Liver (tissue), 9 donors: Measurements from ENCODE around the gene ACSBG1. TPM values are rescaled to one million over a fixed set of nuclear protein-coding genes. Genes with fewer than 3 reads are reported as not detected.

Experiments used
- DNase-seq: peaks from one replicate; pipeline ENCODE4 v3.0.0-alpha.2; 2017; ENCODE audit warnings: low spot score
- H3K27ac ChIP-seq, 2 donors: one replicate each; pipeline ENCODE4 v1.7.0; 2013; ENCODE audit warnings: inconsistent platforms in 2 of 2, low read length in 2 of 2, control low read depth in 1 of 2, low read depth in 1 of 2, mild to moderate bottlenecking in 1 of 2
- H3K27me3 ChIP-seq, 4 donors: one replicate each; pipeline versions ENCODE4 v1.6.1 to v1.7.0; 2013; ENCODE audit warnings: low read length in 3 of 4, inconsistent platforms in 1 of 4, mild to moderate bottlenecking in 1 of 4, moderate library complexity in 1 of 4; ENCODE audit not compliant: control insufficient read depth in 4 of 4, insufficient read depth in 4 of 4
- H3K36me3 ChIP-seq, 4 donors: one replicate each; pipeline versions ENCODE4 v1.6.1 to v1.7.0; 2013; ENCODE audit warnings: low read length in 3 of 4, mild to moderate bottlenecking in 3 of 4, low read depth in 1 of 4, moderate library complexity in 1 of 4; ENCODE audit not compliant: control insufficient read depth in 4 of 4, insufficient read depth in 3 of 4
- H3K4me1 ChIP-seq, 4 donors: one replicate each; pipeline versions ENCODE4 v1.6.1 to v1.7.0; 2013; ENCODE audit warnings: low read length in 3 of 4, mild to moderate bottlenecking in 3 of 4, moderate library complexity in 1 of 4; ENCODE audit not compliant: control insufficient read depth in 4 of 4, insufficient read depth in 4 of 4
- H3K4me3 ChIP-seq, 3 donors: one replicate each; pipeline versions ENCODE4 v1.6.1 to v1.7.0; 2013; ENCODE audit warnings: low read length in 3 of 3, control low read depth in 1 of 3, low read depth in 1 of 3, mild to moderate bottlenecking in 1 of 3
- H3K9ac ChIP-seq, 2 donors: one replicate each; pipeline ENCODE4 v1.7.0; 2013; ENCODE audit warnings: low read length in 2 of 2, mild to moderate bottlenecking in 2 of 2, moderate library complexity in 2 of 2, control low read depth in 1 of 2, low read depth in 1 of 2
- H3K9me3 ChIP-seq, 4 donors: one replicate each; pipeline versions ENCODE4 v1.6.1 to v1.7.0; 2013; ENCODE audit warnings: low read length in 3 of 4; ENCODE audit not compliant: control insufficient read depth in 4 of 4
- ATF3 ChIP-seq: IDR thresholded peaks from 2 replicates; pipeline ENCODE4 v1.6.1; 2016; ENCODE audit warnings: antibody characterized with exemption
- CTCF ChIP-seq: fragments of 150-350 bp; IDR thresholded peaks from 2 replicates; pipeline ENCODE4 v1.5.1; 2017; ENCODE audit warnings: improper control_type of control experiment, low read depth, low read length; ENCODE audit not compliant: missing input control
- EGR1 ChIP-seq, 2 donors: IDR thresholded peaks; 2 replicates each; pipeline ENCODE4 v1.6.1; 2016 to 2018; ENCODE audit warnings: antibody characterized with exemption in 2 of 2, low read depth in 2 of 2
- FOXA1 ChIP-seq: IDR thresholded peaks from 2 replicates; pipeline ENCODE4 v1.6.1; 2016; ENCODE audit warnings: antibody characterized with exemption
- FOXA2 ChIP-seq: IDR thresholded peaks from 2 replicates; pipeline ENCODE4 v1.6.1; 2016; ENCODE audit warnings: antibody characterized with exemption
- GABPA ChIP-seq, 2 donors: IDR thresholded peaks in 1 of 2; conservative IDR thresholded peaks in 1 of 2; 2 replicates each; pipeline ENCODE4 v1.6.1; 2016; ENCODE audit warnings: antibody characterized with exemption in 2 of 2, mild to moderate bottlenecking in 1 of 2, moderate library complexity in 1 of 2
- HNF4A ChIP-seq, 2 donors: conservative IDR thresholded peaks; 2 replicates each; pipeline ENCODE4 v1.6.1; 2016; ENCODE audit warnings: antibody characterized with exemption in 2 of 2, mild to moderate bottlenecking in 2 of 2
- HNF4G ChIP-seq: IDR thresholded peaks from 2 replicates; pipeline ENCODE4 v1.6.1; 2016; ENCODE audit warnings: antibody characterized with exemption
- JUND ChIP-seq, 2 donors: IDR thresholded peaks; 2 replicates each; pipeline ENCODE4 v1.6.1; 2016; ENCODE audit warnings: antibody characterized with exemption in 2 of 2
- MAX ChIP-seq: IDR thresholded peaks from 2 replicates; pipeline ENCODE4 v1.6.1; 2016; ENCODE audit warnings: antibody characterized with exemption
- NR2F2 ChIP-seq: IDR thresholded peaks from 2 replicates; pipeline ENCODE4 v1.6.1; 2016; ENCODE audit warnings: antibody characterized with exemption
- RAD21 ChIP-seq, 2 donors: IDR thresholded peaks; 2 replicates each; pipeline ENCODE4 v1.6.1; 2016; ENCODE audit warnings: antibody characterized with exemption in 2 of 2, mild to moderate bottlenecking in 2 of 2
- REST ChIP-seq: IDR thresholded peaks from 2 replicates; pipeline ENCODE4 v1.6.1; 2016; ENCODE audit warnings: antibody characterized with exemption, mild to moderate bottlenecking
- RXRA ChIP-seq, 2 donors: IDR thresholded peaks; 2 replicates each; pipeline ENCODE4 v1.6.1; 2017 to 2018; ENCODE audit warnings: antibody characterized with exemption in 2 of 2, mild to moderate bottlenecking in 1 of 2
- SP1 ChIP-seq: IDR thresholded peaks from 2 replicates; pipeline ENCODE4 v1.6.1; 2018; ENCODE audit warnings: antibody characterized with exemption, mild to moderate bottlenecking
- TAF1 ChIP-seq: conservative IDR thresholded peaks from 2 replicates; pipeline ENCODE4 v1.6.1; 2016; ENCODE audit warnings: antibody characterized with exemption, mild to moderate bottlenecking
- YY1 ChIP-seq: IDR thresholded peaks from 2 replicates; pipeline ENCODE4 v1.6.1; 2016; ENCODE audit warnings: antibody characterized with exemption, mild to moderate bottlenecking
- ZBTB33 ChIP-seq: IDR thresholded peaks from 2 replicates; pipeline ENCODE4 v1.6.1; 2016; ENCODE audit warnings: antibody characterized with exemption
- WGBS: extraction: QIAGEN DNeasy Blood & Tissue Kit; methylation state at CpG from one replicate; pipeline ENCODE4 v1.1.7; 2013; 5-methylcytosine and 5-hydroxymethylcytosine counted together
- polyA plus RNA-seq, 2 donors: library from polyadenylated mRNA; stranded (reverse) in 1 of 2; unstranded in 1 of 2; fragments of 200-250 nt in 1 of 2; fragments of >200 nt in 1 of 2; fragmentation: Nextera tagmentation in 1 of 2; extraction: Ambion mirVana in 1 of 2; gene quantifications; one replicate each; pipeline versions ENCODE4 v1.2.1 to v1.2.3, GENCODE V29; 2013 to 2015
- total RNA-seq, 2 donors: library from RNA; depleted of rRNA; stranded (reverse); fragments of >200 nt; gene quantifications; one replicate each; pipeline ENCODE4 v1.2.3, GENCODE V29; 2014
- donor health status: healthy.
- donor health status: healthy.
- donor health status: healthy.
- donor health status: healthy.
- donor health status: healthy.

The ACSBG1 gene
- total and polyA plus RNA-seq, 4 donors = under 0.01 to 3.8 (median 0.15) TPM

GRCh38 chr15:78168608-78169007 lies 65.8 kb downstream of the ACSBG1 start:
- WGBS = 79% methylated on average over 5 of the region's 5 CpGs
- DNase-seq = no peak
- no peak overlapping the region for H3K9ac ChIP-seq
- no peaks in the 10 kb centered on the region for H3K4me1 ChIP-seq
- H3K9me3 ChIP-seq = peaks cover 0 to 2% (median 0%) of the 10 kb centered on the region in 4 donors
- H3K27me3 ChIP-seq = no peaks in the 10 kb centered on the region
- H3K4me3 ChIP-seq = no peak overlapping the region
- TF ChIP-seq FOXA2 = no peak
- TF ChIP-seq REST = no peak
- TF ChIP-seq RAD21 (IDR thresholded peaks at IDR 0.05) = no peak
- TF ChIP-seq CTCF = no peak
- TF ChIP-seq HNF4A (conservative IDR thresholded peaks at IDR 0.05) = no peak
- TF ChIP-seq GABPA (IDR thresholded peaks at IDR 0.05 in 1 of 2, conservative IDR thresholded peaks at IDR 0.05 in 1 of 2) = no peak
- TF ChIP-seq SP1 = no peak
- peaks cover 13 to 70% (median 41%) of the 10 kb centered on the region in 4 donors for H3K36me3 ChIP-seq
- no peak overlapping the region for H3K27ac ChIP-seq

GRCh38 chr15:78167227-78167888 lies 67.0 kb downstream of the ACSBG1 start:
- H3K9me3 ChIP-seq = peaks cover 0 to 2% (median 0%) of the 10 kb centered on the region in 4 donors
- peaks cover 13 to 70% (median 45%) of the 10 kb centered on the region in 4 donors for H3K36me3 ChIP-seq
- DNase-seq = no peak
- 91% methylated on average over 10 of the region's 10 CpGs for WGBS
- H3K4me3 ChIP-seq = no peak overlapping the region
- H3K4me1 ChIP-seq = no peaks in the 10 kb centered on the region
- H3K27me3 ChIP-seq = no peaks in the 10 kb centered on the region
- H3K9ac ChIP-seq = no peak overlapping the region
- no peak overlapping the region for H3K27ac ChIP-seq
- no peak for TF ChIP-seq EGR1 (IDR thresholded peaks at IDR 0.05; ENCODE audit: low read depth in 2 of 2)
- TF ChIP-seq MAX = no peak
- no peak for TF ChIP-seq CTCF
- TF ChIP-seq GABPA (IDR thresholded peaks at IDR 0.05 in 1 of 2, conservative IDR thresholded peaks at IDR 0.05 in 1 of 2) = no peak
- TF ChIP-seq ATF3 = no peak
- TF ChIP-seq RAD21 (IDR thresholded peaks at IDR 0.05) = no peak
- no peak for TF ChIP-seq HNF4G
- no peak for TF ChIP-seq RXRA (IDR thresholded peaks at IDR 0.05)
- no peak for TF ChIP-seq YY1
- TF ChIP-seq ZBTB33 = no peak
- no peak for TF ChIP-seq NR2F2
- no peak for TF ChIP-seq SP1
- TF ChIP-seq HNF4A (conservative IDR thresholded peaks at IDR 0.05) = no peak
- no peak for TF ChIP-seq TAF1
- no peak for TF ChIP-seq FOXA1
- TF ChIP-seq JUND (IDR thresholded peaks at IDR 0.05) = no peak
- no peak for TF ChIP-seq REST
